Measurements from ENCODE around the gene MARCHF3.
A peak's percentile ranks its signal among the peaks of the same experiment; 100 is the strongest.
"Not testable (repeated sequence)": the region's sequence is repeated elsewhere in the genome, so short reads cannot be mapped to it uniquely, and the experiment has no call there.

Gene MARCHF3, protein sequence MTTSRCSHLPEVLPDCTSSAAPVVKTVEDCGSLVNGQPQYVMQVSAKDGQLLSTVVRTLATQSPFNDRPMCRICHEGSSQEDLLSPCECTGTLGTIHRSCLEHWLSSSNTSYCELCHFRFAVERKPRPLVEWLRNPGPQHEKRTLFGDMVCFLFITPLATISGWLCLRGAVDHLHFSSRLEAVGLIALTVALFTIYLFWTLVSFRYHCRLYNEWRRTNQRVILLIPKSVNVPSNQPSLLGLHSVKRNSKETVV

DNA sequence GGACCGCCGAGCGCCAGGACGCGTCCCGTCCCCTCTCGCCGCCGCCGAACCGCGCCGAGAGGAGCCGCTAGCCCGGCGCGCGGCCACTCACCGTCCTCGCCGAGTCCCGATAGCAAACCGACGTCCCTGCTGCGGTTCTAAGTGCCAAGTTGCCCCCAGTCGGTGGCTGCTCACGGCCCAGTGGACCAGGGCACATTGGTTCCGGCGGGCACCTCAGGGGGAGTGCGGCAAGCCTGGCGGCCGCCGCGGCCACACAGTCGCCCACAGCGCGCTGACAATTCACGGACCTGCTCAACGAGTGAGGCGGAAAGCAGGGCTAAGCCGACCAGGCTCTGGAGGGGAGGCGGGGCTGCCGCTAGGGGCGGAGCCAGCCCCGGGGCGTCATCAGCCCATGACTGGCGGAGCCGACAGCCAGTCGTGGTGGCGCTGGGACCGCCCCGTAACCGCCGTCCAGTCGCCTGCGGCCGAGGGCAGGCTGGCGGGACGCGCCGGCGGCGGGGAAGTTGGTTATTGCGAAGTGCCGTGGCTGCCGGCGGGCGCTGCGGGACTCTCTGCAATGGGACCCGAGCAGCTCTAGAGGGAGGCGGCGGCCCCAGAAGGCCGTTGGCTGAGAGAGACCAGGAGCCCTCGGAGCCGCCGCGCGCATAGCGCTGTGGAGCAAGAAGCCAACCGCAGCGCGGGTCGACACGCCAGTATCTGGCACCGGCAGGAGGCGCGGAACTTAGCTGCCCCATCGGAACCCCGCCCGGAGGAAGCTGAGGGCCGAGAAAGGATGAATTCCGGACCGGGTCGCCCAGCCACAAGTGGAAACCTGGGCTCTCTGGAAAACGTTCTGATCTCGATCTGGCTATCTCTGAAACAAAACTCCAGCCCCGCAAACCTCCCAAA lies at the start of gene MARCHF3:
MARCHF3 (minus strand) TSS at position 300 of the 888 bp plus-strand sequence. CDS start 112,387 bp downstream, outside the sequence.
- DNase-seq, result peak; percentile 94

DNA sequence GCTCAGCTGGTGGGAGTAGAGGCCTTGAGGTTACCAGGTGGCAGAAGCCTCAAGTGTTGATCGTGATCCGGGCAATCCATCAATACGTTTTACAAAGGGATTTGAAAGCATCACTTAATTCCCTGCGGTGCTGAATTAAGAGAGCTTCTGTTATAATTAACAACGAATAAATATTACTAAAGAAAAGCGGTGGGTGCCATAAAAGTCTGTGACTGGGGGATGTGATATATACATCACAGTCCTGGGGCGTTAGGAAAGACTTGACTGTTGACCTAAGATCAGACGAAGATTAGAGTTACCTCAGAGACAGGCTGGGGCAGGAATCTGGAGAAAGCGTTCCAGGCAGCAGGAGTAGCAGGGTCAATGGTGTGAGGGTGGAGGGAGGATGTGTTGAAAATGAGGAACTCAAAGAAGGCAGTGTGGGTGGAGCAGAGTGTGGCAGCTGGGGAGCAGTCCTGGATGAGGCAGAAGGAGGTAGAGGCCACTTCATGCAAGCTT lies 49.7 kb upstream of the MARCHF3 start:
- peak; percentile 17 for DNase-seq

DNA sequence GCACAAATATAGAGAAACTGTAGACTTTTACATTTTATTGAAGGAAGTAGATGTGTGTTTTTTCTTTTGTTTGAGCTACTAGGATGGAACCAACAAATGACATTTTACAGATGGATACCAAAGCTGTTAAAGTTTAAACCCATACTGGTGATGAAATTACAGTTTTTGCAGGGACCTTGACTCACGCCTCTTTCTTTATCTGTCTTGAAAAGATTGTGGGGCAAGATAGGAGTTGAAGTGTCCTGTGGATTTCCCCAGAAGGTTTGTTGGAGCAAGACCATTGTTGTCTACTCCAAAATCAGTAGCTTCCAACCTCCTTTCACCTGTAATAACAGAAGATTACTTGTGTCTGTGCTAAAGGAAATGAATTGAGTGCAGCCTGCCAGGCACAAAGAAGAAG lies 47.0 kb upstream of the MARCHF3 start:
- no peak for DNase-seq

DNA sequence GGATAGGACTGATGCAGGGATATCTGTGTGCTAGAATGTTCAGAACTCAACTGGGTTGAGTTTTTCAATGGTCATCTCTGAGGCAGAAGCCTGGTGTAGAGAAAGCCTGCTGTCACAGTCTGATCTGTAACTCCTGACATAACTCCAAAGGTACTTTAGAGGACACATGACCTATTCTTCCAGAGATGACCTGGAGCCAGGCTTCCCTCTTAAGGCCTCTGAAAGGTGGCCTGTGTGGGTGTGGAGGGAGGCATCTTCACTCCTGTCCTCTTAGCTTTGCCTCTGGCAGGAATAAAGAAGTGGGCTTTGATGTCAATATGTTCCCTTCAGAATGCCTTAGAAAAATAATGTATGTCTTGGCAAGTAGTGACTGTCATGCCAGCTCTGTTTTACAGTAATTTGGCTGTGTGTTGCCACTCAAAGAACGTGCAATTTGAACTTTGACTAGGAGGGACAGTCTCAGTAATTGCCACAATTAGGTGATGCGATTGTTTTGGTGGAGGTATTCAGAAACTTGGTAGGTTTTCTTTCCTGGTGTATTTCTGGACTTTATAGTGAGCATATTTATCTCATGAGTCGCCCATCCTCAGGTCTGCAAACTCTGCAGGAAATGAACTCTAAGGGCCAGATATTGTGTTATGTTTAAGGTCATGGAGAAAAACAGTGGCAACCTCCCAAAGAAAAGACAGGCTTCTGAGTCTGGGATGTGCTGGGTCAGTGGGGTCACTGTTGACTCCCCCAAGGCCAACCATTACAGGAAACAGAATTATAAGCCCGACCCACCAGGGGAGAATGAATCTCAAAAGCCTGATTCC lies 46.2 kb upstream of the MARCHF3 start:
- no peak for DNase-seq

DNA sequence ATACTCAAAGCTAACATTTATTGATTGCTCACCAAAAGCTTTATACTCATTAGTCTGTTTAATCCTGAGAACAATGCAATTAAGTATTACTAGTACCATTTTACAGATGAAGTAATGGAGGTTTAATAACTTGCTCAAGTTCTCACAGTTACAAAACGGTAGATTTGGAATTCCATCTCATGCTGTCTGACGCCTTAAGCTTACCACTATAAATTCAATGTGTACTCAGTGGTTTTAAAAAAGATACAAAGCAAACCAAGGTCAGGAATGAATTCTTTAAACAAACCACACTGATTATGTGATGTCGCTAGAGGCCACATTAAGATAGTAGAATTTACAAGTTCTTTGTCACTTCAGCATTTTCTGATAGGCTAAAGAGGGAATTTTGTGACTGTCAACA lies 44.1 kb upstream of the MARCHF3 start:
- no peak for DNase-seq

DNA sequence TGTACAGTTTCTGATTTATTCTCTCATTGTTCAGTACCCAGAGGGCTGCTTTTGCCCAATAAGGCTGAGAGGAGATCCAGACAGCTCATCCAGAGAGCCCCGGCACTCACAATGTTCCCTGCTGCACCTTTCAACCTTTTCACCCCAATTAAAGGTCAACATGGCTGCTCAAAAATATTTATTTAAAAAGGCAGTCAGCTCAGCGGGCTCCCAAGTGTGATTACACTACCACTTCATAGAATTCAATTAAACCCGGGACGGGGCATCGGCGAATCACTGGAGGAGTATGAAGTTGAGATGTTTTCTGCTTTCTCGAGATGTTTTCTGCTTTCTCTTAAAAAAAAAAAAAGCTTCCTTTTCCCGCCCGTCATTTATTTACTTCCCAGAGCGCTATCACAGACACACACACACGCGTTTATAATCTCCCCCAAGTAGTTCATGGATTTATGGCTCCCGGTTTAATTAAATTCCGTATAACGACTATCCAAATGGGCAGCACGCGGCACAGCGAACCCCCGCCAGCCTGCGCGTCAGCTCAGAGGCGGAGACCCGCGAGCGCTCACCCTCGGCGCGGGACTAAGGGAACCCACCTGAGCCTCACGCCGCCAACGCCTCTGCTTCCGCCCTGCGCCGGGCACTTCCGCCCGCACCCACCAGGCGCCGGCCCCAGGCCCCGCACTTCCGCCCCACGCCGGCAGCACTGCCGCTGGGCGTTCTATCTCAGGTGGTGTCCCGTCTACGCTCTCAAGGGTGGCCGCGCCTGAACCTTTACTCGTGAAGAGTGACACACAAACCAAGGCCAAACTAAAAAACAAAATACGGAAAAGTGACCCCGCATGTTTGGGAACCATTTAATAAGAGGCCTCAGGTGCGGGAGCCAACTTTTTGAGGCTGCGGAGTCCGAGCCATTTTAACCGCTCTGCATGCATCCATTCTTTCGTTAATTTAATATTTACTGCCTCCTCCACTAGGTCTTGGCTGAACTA lies 42.8 kb upstream of the MARCHF3 start, which contains the start of gene C5orf63:
C5orf63 (minus strand) TSS at position 642 of the 986 bp plus-strand sequence. CDS start 14,507 bp downstream, outside the sequence.
- peak; percentile 80 for DNase-seq

DNA sequence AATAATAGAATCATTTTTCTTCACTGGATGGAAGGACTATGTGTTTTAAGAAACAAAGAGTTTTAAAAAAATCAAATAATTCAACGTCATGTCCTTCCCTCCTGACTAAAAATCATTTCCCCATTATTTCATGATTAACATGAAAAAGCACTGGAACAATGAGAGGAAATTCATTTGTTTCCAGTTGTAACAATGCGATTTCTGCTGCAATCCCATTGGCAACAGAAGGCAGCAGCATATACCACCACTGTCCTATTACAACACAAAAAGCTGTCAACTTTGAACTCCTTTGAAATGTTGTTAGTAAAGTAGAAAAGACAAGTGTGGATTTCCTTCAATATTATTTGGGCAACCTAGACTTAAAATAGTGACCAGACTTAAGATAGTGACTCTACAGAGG lies 39.9 kb upstream of the MARCHF3 start:
- no peak for DNase-seq

DNA sequence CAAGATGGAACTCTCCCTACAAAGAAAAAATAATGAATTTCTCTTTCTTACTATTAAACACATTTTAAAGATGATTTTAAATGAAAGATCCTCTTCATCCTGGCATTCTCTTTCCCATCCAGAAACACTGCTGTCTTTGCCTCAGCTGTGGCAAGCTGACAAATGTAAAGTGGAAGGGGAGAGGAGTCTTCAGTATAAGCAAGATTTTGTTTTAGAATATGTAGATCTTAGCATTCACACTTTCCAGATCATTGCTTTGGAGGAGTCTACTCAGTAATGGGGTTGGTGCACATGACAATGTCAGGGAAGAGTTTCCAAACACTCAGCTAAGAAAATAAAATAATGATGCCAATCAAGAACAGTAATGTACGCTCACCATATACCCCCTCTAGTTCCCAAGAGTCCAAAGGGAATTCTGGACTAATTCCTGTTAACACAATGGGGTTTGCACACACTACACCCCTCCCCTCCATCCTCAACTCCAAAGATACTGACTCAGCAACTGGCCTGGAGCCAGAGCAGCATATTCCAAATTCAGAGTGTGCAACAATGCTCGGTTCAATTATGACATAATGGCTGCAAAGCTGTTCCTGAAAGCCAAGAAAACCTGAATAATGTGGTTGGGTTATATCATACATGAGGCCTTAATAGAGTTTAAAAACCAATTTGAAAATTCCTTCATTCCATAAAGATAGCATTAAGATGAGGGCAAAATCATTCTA lies 38.3 kb upstream of the MARCHF3 start:
- DNase-seq, result no peak

DNA sequence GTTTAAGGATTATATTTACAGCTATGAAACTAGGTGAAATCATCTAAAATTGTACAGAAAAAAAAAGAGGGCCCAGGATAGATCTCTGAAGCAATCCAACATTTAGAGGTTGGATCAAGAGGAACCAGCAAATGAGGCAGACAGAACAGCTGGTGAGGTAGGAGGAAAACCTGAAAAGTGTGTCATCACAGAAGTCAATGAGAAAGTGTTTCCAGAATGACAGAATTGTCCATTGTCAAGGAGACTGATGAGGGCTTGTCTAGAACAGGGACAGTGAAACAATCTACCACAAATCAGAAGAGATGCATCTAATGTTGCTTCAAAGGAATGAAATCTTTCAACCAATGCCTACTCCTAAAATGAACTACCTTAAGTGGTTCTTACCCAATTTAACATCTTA lies 36.4 kb upstream of the MARCHF3 start:
- no peak for DNase-seq

DNA sequence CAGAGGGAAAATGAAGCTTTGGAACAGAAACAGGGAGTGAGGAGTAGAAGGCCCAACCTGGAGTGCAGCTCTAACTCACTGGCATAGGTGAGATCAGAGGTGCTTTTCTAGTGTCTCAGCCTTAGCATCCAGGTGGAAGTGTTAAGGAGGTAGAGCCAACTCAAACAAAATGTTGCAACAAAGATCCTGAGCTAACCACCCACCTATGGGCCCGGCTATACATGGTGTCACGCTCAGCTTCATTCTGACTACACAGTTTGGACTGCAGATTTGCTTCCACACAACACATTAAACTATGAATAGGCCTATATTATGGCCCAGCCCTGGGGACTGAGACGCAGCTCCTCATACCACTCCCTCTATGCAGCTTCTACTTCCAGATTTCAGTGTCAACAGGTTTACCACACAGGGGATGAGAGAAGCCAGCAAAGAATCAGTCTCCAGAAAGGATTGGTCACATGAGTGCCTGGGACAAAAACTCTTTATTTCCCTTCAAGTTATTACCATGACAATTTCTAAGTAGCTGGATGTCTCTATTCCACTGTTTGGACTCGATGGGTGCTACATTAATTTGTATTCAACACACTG lies 34.0 kb upstream of the MARCHF3 start:
- no peak for DNase-seq

DNA sequence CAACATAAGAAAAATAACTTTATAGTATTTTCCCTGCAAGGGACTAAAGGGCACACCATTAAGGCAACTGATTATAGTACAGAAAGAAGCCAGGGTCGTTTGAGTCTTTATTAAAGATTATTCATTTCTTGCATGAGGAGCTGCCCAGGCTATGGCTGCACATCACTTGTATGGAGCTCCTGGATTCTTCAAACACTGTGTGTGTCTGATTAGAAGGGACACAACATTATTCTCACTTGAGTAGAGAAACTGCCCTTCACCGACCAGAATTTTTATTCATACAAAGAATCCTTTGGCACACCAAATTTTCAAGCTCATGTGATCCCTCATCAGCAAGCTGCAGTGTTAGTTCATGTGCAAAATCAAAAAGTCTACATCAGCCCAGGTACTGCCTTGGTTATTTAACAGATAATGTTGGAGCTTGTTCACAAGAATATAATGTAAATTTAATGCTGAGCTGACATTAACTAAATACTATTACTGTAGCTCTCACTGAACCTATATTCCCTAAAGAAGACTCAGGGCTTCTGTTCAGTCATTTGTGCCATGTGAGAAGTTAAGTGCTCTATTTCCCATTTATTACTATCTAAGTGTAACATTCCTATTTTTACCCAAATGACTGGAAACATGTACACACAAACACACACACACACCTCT lies 33.0 kb upstream of the MARCHF3 start:
- DNase-seq, result no peak

DNA sequence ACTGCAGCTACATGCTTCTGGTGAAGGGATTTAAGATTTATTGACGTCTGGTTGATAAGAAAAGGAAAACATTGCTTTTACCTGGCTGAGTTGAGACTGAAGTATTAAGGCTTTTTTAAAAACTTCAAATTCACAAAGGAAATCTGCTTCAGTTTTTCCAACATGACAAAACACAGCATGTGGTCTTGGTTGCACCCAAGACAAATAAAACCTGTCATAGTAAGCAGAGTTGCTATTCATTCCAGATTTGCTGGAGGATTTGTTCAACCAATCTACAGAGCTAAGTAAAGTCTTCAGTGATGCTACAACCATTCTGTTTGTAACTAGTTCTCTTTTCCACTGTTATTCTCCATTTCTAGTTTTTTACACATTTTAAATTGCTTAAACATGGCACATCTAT lies 31.6 kb upstream of the MARCHF3 start:
- DNase-seq, result no peak

DNA sequence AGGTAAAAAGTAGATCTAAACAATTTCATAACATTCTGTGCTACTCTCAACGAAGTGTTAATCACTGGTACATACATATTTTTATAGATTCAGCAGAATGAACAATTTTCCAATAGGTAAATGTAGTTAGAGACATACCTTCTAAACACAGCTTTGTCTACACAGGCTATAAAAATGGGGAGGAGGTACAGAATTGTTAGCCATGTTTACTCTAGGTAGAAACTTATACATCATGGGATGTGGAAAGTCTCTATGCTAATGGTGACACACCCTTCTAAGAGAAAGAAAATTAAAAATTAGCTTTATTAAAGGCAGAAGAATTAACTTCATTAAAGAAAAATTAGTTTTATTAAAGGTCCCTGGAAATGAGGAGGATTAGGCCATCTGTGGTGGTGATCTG lies 31.2 kb upstream of the MARCHF3 start:
- DNase-seq, result no peak

DNA sequence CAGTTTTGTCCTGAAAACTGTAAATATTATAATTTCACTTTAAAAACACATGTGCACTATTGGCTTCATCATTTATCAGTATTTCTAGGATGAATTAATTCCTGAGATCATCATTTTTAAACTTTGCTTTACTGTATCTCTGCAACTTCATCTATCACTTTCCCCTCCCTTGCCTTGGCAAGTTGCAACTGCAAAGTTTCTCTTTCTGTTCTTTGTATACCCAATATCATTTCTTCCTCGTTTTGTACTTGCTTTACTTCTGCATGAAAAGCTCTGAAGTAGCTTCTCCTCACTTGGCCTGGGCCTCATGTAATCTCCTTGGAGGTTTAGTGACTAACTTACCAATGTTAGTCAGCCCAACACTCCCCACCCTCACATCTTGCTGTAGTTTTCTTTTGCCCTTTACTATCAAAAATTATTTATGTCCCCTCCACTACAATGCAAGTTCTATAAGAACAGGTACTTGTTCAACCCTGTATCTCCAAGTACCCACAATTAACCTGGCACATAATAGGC lies 30.2 kb upstream of the MARCHF3 start:
- DNase-seq, result no peak

DNA sequence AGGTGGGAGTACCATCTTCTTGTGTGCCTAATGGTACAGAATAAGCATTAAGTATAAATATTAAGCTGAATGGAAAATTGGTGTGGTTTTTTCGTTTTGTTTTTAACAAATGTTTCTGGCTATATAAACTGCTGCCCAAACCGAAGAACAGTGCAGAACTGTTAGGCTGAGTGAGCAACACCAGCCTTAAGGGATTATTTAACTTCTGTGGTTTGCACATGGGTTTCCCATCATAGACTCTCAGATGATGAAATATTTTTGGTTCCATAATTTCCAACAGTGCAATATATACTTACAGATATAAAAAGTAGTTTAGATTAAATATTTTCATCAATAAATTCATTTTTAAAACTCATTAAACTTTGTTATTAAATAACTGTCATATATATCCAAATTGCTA lies 26.5 kb upstream of the MARCHF3 start:
- no peak for DNase-seq

DNA sequence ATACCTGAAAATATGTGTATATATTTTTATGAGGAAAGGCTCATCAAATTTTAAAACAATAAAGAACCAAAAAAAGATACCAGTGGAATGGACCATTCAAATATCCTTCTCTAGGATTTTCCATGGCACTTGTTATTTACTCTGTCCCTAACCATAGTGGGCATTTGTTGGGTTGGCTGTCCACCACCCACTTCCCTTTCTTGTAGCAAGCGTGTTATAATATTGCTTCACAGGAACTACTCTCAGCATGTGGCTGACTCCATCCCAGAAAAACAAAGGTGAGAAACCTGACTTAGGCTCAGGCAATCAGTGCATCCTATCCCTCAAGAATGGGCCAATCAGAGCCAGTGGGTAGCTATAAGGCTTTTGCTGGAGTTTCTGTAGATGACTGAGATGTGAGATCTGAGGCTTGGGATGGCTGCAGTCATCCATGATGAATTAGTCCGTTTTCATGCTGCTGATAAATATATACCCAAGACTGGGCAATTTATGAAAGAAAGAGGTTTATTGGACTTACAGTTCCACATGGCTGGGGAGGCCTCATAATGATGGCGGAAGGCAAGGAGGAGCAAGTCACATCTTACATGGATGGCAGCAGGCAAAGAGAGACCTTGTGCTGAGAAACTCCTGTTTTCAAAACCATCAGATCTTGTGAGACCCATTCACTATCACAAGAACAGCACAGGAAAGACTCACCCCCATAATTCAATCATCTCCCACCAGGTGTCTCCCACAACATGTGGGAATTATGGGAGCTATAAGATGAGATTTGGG lies 25.7 kb upstream of the MARCHF3 start:
- no peak for DNase-seq

DNA sequence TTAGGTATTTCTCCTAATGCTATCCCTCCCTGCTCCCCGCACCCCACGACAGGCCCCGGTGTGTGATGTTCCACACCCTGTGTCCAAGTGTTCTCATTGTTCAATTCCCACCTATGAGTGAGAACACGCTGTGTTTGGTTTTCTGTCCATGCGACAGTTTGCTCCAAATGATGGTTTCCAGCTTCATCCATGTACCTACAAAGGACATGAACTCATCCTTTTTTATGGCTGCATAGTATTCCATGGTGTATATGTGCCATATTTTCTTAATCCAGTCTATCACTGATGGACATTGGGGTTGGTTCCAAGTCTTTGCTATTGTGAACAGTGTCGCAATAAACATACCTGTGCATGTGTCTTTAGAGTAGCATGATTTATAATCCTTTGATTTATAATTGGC lies 23.2 kb upstream of the MARCHF3 start:
- DNase-seq, result not testable (repeated sequence)

DNA sequence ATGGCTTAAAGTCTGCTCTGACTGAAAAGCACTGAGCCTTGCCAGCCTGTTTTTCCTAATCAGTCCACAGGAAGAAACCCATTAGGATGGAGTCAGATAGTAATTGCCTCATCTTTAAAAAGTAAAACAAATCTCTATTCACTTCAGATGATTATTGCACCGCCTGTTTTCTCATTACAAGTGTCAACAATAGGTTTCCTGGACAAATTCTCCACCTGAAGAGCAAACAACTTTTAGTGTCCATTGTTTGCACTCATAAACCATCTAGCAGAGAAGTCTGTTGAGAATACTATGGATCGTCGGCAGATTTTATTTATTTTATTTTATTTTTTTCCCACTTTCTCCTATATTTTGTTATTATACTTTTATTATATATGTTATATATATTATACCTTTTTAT lies 22.7 kb upstream of the MARCHF3 start:
- no peak for DNase-seq

DNA sequence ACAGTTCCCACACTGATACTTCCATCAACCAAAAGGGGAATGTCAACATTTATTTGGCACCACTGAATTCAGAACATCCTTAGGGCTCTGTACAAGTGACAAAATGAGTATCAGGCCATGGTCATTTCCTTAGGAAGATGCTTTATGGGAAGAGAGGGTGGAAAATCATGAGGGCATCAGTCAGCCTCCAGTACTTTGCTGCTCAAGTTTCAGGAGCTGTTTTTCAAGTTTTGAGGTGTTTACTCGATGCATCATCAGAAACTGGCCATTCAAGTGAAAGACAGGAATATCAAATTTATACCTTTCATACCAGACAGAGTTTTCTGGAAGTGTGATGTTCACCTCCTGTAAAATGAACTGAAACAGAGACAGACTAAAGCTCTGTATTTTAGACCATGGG lies 21.2 kb upstream of the MARCHF3 start:
- DNase-seq, result no peak
